ENCODE measurements around the gene PTPRM. TPM values are rescaled to one million over a fixed set of nuclear protein-coding genes. Genes with fewer than 3 reads are reported as not detected.

Gene PTPRM
- total RNA-seq, 1 experiment from 2014 or later, result 1.4 TPM

GRCh38 chr18:8097399-8097798, 530.3 kb downstream of the PTPRM start:
- no peak for DNase-seq (ENCODE audit: low spot score)

GRCh38 chr18:8097927-8098326, 530.8 kb downstream of the PTPRM start:
- DNase-seq (ENCODE audit: low spot score), result no peak

GRCh38 chr18:8106603-8107002, 539.5 kb downstream of the PTPRM start:
- DNase-seq (ENCODE audit: low spot score), result no peak

- no peak for DNase-seq (ENCODE audit: low spot score)
Observed at GRCh38 chr18:8107426-8107825, 540.3 kb downstream of the PTPRM start.

GRCh38 chr18:8114480-8114879, 547.4 kb downstream of the PTPRM start:
- no peak for DNase-seq (ENCODE audit: low spot score)

GRCh38 chr18:8116341-8117005, 549.4 kb downstream of the PTPRM start:
- DNase-seq (ENCODE audit: low spot score), result no peak

- DNase-seq (ENCODE audit: low spot score), result no peak
Observed at GRCh38 chr18:8117006-8117371, 549.9 kb downstream of the PTPRM start.

GRCh38 chr18:8121101-8121500, 554.0 kb downstream of the PTPRM start:
- DNase-seq (ENCODE audit: low spot score), result no peak

- DNase-seq (ENCODE audit: low spot score), result no peak
Observed at GRCh38 chr18:8121942-8122480, 554.9 kb downstream of the PTPRM start.

GRCh38 chr18:8124232-8125146, 557.4 kb downstream of the PTPRM start:
- no peak for DNase-seq (ENCODE audit: low spot score)

GRCh38 chr18:8130096-8130495, 563.0 kb downstream of the PTPRM start:
- DNase-seq (ENCODE audit: low spot score), result no peak

GRCh38 chr18:8133032-8133431, 565.9 kb downstream of the PTPRM start:
- DNase-seq (ENCODE audit: low spot score), result no peak

GRCh38 chr18:8133888-8134287, 566.8 kb downstream of the PTPRM start:
- no peak for DNase-seq (ENCODE audit: low spot score)

- no peak for DNase-seq (ENCODE audit: low spot score)
Observed at GRCh38 chr18:8139127-8139527, 572.0 kb downstream of the PTPRM start.

GRCh38 chr18:8139891-8140406, 572.8 kb downstream of the PTPRM start:
- DNase-seq (ENCODE audit: low spot score), result no peak

- DNase-seq (ENCODE audit: low spot score), result no peak
Observed at GRCh38 chr18:8140841-8141501, 573.9 kb downstream of the PTPRM start.

GRCh38 chr18:8142131-8142711, 575.1 kb downstream of the PTPRM start:
- DNase-seq (ENCODE audit: low spot score), result no peak

- DNase-seq (ENCODE audit: low spot score), result no peak
Observed at GRCh38 chr18:8142932-8143331, 575.8 kb downstream of the PTPRM start.

- DNase-seq (ENCODE audit: low spot score), result no peak
Observed at GRCh38 chr18:8151181-8151580, 584.1 kb downstream of the PTPRM start.

GRCh38 chr18:8153887-8154583, 586.9 kb downstream of the PTPRM start:
- no peak for DNase-seq (ENCODE audit: low spot score)

GRCh38 chr18:8162802-8163201, 595.7 kb downstream of the PTPRM start:
- no peak for DNase-seq (ENCODE audit: low spot score)

Measured in HT-29 (cell line).